ENCODE data around the gene CHAC1.

The CHAC1 gene

DNA sequence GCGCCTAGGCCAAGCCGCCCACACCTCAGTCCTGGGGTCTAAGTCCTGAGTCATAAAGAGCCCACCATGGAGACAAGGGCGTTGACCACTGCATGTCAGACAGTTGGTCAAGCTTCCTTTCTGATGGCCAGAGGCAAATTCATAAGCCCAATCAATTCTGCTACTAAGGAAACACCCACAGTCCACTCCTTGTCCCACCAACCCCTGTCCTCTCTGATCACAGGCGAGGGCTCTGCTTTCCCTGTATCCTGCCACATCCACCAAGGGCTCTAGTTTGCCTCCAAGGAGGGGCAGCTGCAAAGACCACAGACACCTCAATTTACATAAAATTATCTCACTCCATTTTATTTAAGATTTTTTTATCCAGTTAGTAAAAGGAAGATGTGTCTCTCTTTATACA lies 25.3 kb downstream of the CHAC1 start:
- H3K4me3 ChIP-seq (ENCODE audit: low read depth, low read length), result no peak overlapping the region
- no peaks in the 10 kb centered on the region for H3K9me3 ChIP-seq
- H3K36me3 ChIP-seq, result peaks cover 83% of the 10 kb centered on the region
- TF ChIP-seq, protein P1, sequence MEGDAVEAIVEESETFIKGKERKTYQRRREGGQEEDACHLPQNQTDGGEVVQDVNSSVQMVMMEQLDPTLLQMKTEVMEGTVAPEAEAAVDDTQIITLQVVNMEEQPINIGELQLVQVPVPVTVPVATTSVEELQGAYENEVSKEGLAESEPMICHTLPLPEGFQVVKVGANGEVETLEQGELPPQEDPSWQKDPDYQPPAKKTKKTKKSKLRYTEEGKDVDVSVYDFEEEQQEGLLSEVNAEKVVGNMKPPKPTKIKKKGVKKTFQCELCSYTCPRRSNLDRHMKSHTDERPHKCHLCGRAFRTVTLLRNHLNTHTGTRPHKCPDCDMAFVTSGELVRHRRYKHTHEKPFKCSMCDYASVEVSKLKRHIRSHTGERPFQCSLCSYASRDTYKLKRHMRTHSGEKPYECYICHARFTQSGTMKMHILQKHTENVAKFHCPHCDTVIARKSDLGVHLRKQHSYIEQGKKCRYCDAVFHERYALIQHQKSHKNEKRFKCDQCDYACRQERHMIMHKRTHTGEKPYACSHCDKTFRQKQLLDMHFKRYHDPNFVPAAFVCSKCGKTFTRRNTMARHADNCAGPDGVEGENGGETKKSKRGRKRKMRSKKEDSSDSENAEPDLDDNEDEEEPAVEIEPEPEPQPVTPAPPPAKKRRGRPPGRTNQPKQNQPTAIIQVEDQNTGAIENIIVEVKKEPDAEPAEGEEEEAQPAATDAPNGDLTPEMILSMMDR (IDR thresholded peaks at IDR 0.05; ENCODE audit: low read depth, low read length), result no peak
- DNase-seq, result no peak
- H3K4me1 ChIP-seq, result no peaks in the 10 kb centered on the region
- H3K27me3 ChIP-seq, result no peaks in the 10 kb centered on the region

DNA sequence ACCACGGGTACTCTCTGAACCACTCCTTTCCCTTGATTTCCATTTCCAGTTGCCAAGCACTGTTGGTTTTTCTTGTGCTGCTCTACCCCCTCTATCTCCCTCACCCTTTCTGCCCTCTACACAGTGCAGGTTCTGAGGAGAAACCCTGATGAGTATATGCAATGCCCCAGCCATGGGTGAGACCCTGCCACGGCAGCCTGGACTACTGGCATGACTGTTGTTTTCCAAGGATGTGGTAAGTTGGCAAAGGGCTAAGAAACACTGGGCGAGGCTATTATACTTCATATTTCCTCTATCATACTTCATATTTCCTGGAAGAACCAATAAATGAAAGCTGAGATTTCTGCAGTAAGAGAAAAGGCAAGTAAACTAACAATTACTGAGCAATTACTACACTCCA lies 27.9 kb downstream of the CHAC1 start:
- H3K36me3 ChIP-seq, result peaks cover 95% of the 10 kb centered on the region
- TF ChIP-seq, protein P1 (IDR thresholded peaks at IDR 0.05; ENCODE audit: low read depth, low read length), result no peak
- DNase-seq, result no peak
- no peak overlapping the region for H3K4me3 ChIP-seq (ENCODE audit: low read depth, low read length)
- no peaks in the 10 kb centered on the region for H3K4me1 ChIP-seq
- H3K9me3 ChIP-seq, result no peaks in the 10 kb centered on the region
- no peaks in the 10 kb centered on the region for H3K27me3 ChIP-seq

DNA sequence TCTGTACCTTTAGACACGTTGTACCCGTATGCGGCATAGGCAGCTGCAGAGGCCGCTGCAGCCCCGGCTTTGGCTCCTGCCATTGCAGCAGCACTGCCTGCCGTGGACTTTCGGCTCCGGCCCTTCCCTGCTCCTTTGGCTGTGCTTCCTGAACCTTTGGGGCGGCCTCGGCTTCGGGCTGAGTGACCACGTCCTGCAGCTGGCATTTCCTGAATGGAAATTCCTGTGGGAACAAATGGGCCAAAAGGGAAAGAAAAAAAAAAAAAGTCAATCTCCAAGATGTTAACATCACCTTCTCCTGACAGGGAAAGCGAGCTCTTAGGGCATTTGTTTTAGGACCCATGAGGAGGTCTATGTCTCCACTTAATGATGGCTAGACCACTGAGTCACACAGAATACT lies 29.6 kb downstream of the CHAC1 start:
- H3K27me3 ChIP-seq, result no peaks in the 10 kb centered on the region
- TF ChIP-seq, protein P1 (IDR thresholded peaks at IDR 0.05; ENCODE audit: low read depth, low read length), result no peak
- H3K4me3 ChIP-seq (ENCODE audit: low read depth, low read length), result no peak overlapping the region
- H3K9me3 ChIP-seq, result no peaks in the 10 kb centered on the region
- no peaks in the 10 kb centered on the region for H3K4me1 ChIP-seq
- H3K36me3 ChIP-seq, result peaks cover 97% of the 10 kb centered on the region
- DNase-seq, result no peak

DNA sequence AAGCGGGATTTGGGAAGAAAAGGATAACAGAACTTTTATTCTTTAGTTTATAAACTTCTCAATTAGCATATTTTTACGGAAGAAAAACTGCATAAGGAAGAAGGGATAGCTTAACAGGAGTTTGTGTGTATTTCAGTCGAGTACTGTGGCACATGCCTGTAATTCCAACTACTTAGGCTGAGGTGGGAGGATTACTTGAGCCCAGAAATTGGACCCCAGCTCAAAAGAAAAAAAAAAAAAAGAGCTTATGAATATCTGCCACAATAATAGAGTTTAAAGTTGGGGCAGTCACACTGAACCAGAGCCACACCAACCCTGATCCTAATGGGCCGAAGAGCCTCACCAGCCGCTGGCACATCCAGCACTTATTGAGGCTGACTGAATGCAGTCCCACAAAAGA lies 31.1 kb downstream of the CHAC1 start:
- TF ChIP-seq, protein P1 (IDR thresholded peaks at IDR 0.05; ENCODE audit: low read depth, low read length), result no peak
- Histone ChIP-seq H3K9me3 (no peaks in the 10 kb centered on the region), H3K36me3 (peaks cover 95% of the 10 kb centered on the region), H3K4me1 (no peaks in the 10 kb centered on the region), H3K27me3 (no peaks in the 10 kb centered on the region), H3K4me3 (ENCODE audit: low read depth, low read length) (no peak overlapping the region)
- no peak for DNase-seq

DNA sequence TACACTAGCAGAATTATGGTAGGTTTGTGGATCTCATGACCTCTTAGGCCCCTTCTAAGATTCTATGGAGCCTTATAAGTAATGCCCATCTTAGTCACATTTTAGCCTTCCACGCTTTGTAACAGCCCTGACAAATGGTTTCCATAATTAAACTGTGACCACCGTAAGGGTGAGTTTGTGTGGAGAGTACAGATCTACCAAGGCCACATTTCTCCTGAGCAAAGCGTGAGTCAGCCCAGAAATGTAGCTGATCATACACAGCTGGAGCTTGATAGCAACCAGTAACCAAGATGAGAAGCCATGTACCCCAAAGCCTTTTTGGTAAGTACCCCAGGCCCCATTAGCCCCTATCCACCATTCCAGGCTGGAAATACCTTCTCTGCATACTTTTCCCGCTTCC lies 31.7 kb downstream of the CHAC1 start:
- DNase-seq, result no peak
- H3K4me3 ChIP-seq (ENCODE audit: low read depth, low read length), result no peak overlapping the region
- H3K36me3 ChIP-seq, result peaks cover 92% of the 10 kb centered on the region
- no peaks in the 10 kb centered on the region for H3K27me3 ChIP-seq
- no peaks in the 10 kb centered on the region for H3K4me1 ChIP-seq
- TF ChIP-seq, protein P1 (IDR thresholded peaks at IDR 0.05; ENCODE audit: low read depth, low read length), result no peak
- no peaks in the 10 kb centered on the region for H3K9me3 ChIP-seq

DNA sequence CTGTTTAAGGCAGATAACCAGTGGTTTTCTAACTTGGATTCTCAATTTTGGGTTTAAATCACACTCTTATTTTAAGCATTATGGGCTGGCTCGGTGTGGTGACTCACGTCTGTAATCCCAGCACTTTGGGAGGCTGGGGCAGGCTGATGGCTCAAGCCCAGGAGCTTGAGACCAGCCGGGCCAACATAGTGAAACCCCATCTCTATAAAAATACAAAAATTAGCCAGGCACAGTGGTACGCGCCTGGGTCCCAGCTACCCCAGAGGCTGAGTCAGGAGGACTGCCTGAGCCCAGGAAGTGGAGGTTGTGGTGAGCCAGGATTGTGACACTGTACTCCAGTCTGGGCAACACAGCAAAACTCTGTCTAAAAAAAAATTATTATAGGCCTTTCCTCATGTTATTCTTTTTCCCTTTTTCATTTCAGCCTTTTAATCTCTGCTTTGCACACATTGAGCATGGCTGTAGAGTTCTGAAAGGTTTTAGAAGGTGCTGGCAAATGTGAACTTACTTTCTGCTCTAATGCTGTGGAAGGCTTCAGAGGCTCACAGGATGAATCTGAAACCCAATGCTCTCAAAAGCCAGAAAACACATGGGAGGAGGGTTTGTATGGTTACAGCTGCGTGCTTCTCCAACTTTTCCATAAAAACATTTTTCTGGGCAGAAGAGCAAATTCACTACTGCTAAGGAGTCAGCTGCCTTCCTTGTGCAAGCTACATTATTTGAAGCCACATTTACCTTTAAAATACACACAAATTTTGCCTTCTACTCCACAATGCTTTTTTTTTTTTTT lies 32.5 kb downstream of the CHAC1 start:
- Histone ChIP-seq H3K4me3 (ENCODE audit: low read depth, low read length) (no peak overlapping the region), H3K27me3 (no peaks in the 10 kb centered on the region), H3K36me3 (peaks cover 91% of the 10 kb centered on the region), H3K4me1 (no peaks in the 10 kb centered on the region), H3K9me3 (no peaks in the 10 kb centered on the region)
- TF ChIP-seq, protein P1 (IDR thresholded peaks at IDR 0.05; ENCODE audit: low read depth, low read length), result no peak
- DNase-seq, result no peak

Measured in BE2C (cell line).